Bronchial epithelial cell (primary cell): ENCODE results near the gene GRM8. TPM values are rescaled to one million over a fixed set of nuclear protein-coding genes. Genes with fewer than 3 reads are reported as not detected.

Experiments used
- DNase-seq: peaks from one replicate; pipeline ENCODE4 v3.0.0-alpha.2; 2010; ENCODE audit warnings: low read depth
- FAIRE-seq: peaks from 2 replicates; lab custom pipeline; 2011; peaks lifted over from hg19 to GRCh38; lab: Jason Lieb, UNC
- H3K27me3 ChIP-seq: 2 replicates; pipeline ENCODE4 v1.5.1; 2011; ENCODE audit warnings: low read length; ENCODE audit not compliant: control insufficient read depth, insufficient read depth
- H3K36me3 ChIP-seq: 2 replicates; pipeline ENCODE4 v1.5.1; 2011; ENCODE audit warnings: low read length; ENCODE audit not compliant: control insufficient read depth, insufficient read depth
- H3K4me3 ChIP-seq: 2 replicates; pipeline ENCODE4 v1.5.1; 2011; ENCODE audit warnings: mild to moderate bottlenecking, low read depth, low read length, control low read depth
- CTCF ChIP-seq: IDR thresholded peaks from 2 replicates; pipeline ENCODE4 v1.5.1; 2011; ENCODE audit warnings: mild to moderate bottlenecking, moderate library complexity, low read length, control low read depth, inconsistent platforms; ENCODE audit not compliant: insufficient read depth, severe bottlenecking
- total RNA-seq: library from RNA; depleted of rRNA; stranded (reverse); fragments of >200 nt; gene quantifications from 2 replicates; pipeline ENCODE4 v1.2.1, GENCODE V29; 2014

The GRM8 gene
- 0.13 TPM in 1 of 2 replicates, not detected in the other for total RNA-seq

GRCh38 chr7:127252778-127253280, at the start of gene GRM8:
TSS of gene GRM8 (minus strand) at chr7:127252941.
- no peak for TF ChIP-seq CTCF
- peak within 1 kb of the TSS; percentile 59 for H3K4me3 ChIP-seq
- no peak for FAIRE-seq
- no peaks in the 10 kb centered on the region for H3K36me3 ChIP-seq
- DNase-seq, result no peak
- H3K27me3 ChIP-seq, result peaks cover 22% of the 10 kb centered on the region

GRCh38 chr7:127290801-127291361, 38.1 kb upstream of the GRM8 start:
- TF ChIP-seq CTCF, result no peak
- Histone ChIP-seq H3K27me3 (no peaks in the 10 kb centered on the region), H3K4me3 (no peak overlapping the region), H3K36me3 (no peaks in the 10 kb centered on the region)
- DNase-seq, result no peak
- no peak for FAIRE-seq

DNA sequence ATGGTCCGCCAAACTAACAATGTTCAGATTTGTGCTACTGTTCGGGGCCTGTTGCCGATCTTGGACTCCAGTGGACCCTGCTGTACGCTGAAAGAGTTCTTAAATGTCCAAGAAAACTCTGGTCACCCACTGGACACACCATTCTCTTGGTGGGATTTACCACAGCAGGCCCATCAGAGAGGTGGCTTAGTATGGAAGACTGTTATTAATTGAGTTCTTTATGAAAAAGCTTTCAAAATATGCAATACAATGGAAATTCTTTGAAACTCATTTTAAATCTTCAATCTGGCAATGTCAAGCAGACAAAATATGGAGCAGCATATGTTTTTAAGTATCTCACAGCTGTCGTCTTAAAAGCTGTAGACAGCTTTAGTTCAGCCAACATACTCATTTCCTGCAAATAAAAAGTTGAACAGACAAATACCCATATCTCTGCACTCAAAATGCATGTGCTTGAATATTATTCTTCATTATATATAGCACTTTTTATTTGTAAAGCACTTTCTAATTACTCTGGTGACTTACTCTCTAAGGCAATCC, 37.4 kb upstream of the GRM8 start:
- no peak for FAIRE-seq
- no peaks in the 10 kb centered on the region for H3K36me3 ChIP-seq

GRCh38 chr7:127287133-127287532, 34.4 kb upstream of the GRM8 start:
- no peak overlapping the region for H3K4me3 ChIP-seq
- FAIRE-seq (no peak), DNase-seq (peak; percentile 79)
- TF ChIP-seq CTCF, result no peak
- no peaks in the 10 kb centered on the region for H3K36me3 ChIP-seq
- no peaks in the 10 kb centered on the region for H3K27me3 ChIP-seq

More for the DNA sequence above, 37.4 kb upstream of the GRM8 start:
- Histone ChIP-seq H3K27me3 (no peaks in the 10 kb centered on the region), H3K4me3 (no peak overlapping the region)
- TF ChIP-seq CTCF, result no peak
- no peak for DNase-seq

DNA sequence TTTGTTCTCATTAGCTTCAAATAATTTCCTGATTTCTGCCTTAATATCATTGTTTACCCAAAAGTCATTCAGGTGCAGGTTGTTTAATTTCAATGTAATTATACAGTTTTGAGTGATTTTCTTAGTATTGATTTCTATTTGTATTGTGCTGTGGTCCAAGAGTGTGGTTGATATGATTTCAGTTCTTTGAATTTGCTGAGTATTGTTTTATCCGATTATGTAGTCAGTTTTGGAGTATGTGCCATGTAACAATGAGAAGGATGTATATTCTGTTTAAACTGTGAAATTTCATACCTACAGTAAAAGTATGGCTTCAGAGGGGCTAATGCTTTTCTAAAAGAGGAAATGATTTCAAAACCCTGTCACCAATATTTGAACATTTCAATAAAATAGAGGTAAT, 17.4 kb upstream of the GRM8 start:
- no peak for FAIRE-seq
- Histone ChIP-seq H3K27me3 (no peaks in the 10 kb centered on the region), H3K4me3 (no peak overlapping the region), H3K36me3 (no peaks in the 10 kb centered on the region)
- TF ChIP-seq CTCF, result no peak
- no peak for DNase-seq
